Suprapubic skin (tissue), 4 donors: ENCODE data around the gene SERINC5.

Source experiments
- EP300 ChIP-seq: sonication (generic); formaldehyde crosslinking; IDR thresholded peaks from one replicate; pipeline ENCODE4 v1.6.1; 2017; ENCODE audit warnings: antibody characterized with exemption
- POLR2A ChIP-seq, 2 donors: fragments of 450-650 bp; IDR thresholded peaks; one replicate each; pipeline ENCODE4 v1.6.1; 2017; ENCODE audit warnings: antibody characterized with exemption in 2 of 2, mild to moderate bottlenecking in 2 of 2, moderate library complexity in 2 of 2
- POLR2AphosphoS5 ChIP-seq, 3 donors: sonication (generic); formaldehyde crosslinking; IDR thresholded peaks; one replicate each; pipeline ENCODE4 v1.6.1; 2017; ENCODE audit warnings: antibody characterized with exemption in 3 of 3
- TF ChIP-seq, protein P1 (sequence below), 2 donors: fragments of 200-600 bp in 1 of 2; fragments of 450-650 bp in 1 of 2; sonication (generic) in 1 of 2; IDR thresholded peaks; one replicate each; pipeline ENCODE4 v1.5.1; 2016 to 2019; ENCODE audit warnings: antibody characterized with exemption in 2 of 2, mild to moderate bottlenecking in 1 of 2, moderate library complexity in 1 of 2

GRCh38 chr5:80289320-80289719 is 33.5 kb upstream of the SERINC5 start:
- TF ChIP-seq, protein P1, sequence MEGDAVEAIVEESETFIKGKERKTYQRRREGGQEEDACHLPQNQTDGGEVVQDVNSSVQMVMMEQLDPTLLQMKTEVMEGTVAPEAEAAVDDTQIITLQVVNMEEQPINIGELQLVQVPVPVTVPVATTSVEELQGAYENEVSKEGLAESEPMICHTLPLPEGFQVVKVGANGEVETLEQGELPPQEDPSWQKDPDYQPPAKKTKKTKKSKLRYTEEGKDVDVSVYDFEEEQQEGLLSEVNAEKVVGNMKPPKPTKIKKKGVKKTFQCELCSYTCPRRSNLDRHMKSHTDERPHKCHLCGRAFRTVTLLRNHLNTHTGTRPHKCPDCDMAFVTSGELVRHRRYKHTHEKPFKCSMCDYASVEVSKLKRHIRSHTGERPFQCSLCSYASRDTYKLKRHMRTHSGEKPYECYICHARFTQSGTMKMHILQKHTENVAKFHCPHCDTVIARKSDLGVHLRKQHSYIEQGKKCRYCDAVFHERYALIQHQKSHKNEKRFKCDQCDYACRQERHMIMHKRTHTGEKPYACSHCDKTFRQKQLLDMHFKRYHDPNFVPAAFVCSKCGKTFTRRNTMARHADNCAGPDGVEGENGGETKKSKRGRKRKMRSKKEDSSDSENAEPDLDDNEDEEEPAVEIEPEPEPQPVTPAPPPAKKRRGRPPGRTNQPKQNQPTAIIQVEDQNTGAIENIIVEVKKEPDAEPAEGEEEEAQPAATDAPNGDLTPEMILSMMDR (IDR thresholded peaks at IDR 0.05) = no peak
- no peak for TF ChIP-seq POLR2A (IDR thresholded peaks at IDR 0.05)
- no peak for TF ChIP-seq POLR2AphosphoS5 (IDR thresholded peaks at IDR 0.05)
- TF ChIP-seq EP300 = no peak
